Activated CD8-positive, alpha-beta memory T cell treated with anti-CD3 and anti-CD28 coated beads, Interleukin-2, amount 50 U/mL, for 1 hour (primary cell): Measurements from ENCODE around the gene SSNA1.
A peak's percentile ranks its signal among the peaks of the same experiment; 100 is the strongest.
"Not testable (repeated sequence)": the region's sequence is repeated elsewhere in the genome, so short reads cannot be mapped to it uniquely, and the experiment has no call there.

Source experiments
- DNase-seq: peaks from one replicate; pipeline ENCODE4 v3.0.0-alpha.2; 2020; ENCODE audit errors: extremely low read depth

The SSNA1 gene

DNA sequence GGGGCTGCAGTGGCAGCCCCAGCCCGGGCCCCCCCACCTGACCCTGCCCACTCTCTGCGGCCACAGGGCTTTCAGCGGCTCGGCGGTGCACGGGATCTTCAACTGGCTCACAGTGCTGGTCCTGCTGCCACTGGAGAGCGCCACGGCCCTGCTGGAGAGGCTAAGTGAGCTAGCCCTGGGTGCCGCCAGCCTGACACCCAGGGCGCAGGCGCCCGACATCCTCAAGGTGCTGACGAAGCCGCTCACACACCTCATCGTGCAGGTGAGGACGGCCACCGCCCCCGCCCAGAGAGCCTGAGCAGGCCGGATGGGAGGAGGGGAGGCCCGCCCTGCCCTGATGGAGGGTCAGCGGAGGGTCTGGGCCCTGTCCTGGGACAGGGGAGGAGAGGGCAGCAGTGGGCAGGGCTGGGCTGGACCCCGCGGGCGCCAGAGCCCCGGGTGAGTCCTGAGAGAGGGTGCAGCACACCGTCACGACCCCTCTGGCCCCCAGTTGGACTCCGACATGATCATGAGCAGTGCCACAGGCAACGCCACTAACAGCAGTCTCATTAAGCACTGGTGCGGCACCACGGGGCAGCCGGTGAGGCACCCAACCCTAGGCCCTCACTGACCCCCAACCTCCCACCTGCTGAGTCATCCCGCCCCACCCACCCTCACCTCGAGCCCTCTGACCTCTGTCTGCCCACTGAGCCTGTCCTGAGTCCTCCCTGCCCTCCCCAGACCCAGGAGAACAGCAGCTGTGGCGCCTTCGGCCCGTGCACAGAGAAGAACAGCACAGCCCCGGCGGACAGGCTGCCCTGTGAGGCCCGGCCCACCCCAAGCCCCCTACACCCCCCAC, 44.9 kb downstream of the SSNA1 start:
- no peak for DNase-seq

DNA sequence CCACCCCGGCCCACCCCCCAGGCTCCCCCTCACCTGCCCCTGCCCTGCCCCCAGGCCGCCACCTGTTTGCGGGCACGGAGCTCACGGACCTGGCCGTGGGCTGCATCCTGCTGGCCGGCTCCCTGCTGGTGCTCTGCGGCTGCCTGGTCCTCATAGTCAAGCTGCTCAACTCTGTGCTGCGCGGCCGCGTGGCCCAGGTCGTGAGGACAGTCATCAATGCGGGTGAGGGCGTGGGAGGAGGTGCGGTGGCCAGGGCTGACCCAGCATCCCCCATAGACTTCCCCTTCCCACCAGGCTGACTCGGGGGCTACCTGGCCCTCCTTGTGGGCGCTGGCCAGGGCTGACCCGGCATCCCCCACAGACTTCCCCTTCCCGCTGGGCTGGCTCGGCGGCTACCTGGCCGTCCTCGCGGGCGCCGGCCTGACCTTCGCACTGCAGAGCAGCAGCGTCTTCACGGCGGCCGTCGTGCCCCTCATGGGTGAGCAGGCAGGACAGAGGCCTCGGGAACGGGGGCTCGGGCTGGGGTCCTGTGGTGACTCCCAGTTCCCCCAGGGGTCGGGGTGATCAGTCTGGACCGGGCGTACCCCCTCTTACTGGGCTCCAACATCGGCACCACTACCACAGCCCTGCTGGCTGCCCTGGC, 45.7 kb downstream of the SSNA1 start:
- DNase-seq, result no peak

DNA sequence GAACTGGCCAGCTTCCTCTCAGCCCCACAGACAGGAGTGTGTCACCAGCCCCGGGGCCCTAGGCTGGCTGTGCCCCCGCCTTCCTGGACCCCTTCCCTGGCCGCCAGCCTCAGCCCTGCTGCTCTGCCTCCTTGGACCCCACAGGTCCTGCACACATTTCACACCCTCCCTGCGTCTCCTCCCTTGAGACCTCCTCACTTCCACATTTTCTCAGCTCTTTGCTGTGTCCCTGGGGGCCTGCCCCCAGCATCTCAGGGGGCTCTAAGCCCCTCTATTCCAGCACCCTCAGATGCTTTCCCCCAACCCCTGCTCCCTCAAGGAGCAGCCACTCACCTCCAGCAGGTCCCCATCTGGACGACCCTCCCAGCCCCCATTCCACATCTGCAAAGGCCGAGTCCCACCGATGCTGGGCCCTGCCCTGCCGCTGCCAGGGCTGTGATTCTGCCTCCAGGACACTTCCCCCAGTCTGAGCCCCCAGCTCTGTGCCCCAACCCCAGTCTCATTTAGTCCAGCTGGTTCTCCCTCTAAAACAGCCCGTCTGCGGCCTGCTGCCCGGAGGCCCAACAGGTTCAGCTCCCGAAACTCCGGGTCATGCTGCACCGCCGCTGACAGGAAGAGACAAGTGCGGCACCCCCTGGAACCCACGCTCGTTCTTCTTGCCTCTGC, 46.4 kb downstream of the SSNA1 start:
- no peak for DNase-seq

DNA sequence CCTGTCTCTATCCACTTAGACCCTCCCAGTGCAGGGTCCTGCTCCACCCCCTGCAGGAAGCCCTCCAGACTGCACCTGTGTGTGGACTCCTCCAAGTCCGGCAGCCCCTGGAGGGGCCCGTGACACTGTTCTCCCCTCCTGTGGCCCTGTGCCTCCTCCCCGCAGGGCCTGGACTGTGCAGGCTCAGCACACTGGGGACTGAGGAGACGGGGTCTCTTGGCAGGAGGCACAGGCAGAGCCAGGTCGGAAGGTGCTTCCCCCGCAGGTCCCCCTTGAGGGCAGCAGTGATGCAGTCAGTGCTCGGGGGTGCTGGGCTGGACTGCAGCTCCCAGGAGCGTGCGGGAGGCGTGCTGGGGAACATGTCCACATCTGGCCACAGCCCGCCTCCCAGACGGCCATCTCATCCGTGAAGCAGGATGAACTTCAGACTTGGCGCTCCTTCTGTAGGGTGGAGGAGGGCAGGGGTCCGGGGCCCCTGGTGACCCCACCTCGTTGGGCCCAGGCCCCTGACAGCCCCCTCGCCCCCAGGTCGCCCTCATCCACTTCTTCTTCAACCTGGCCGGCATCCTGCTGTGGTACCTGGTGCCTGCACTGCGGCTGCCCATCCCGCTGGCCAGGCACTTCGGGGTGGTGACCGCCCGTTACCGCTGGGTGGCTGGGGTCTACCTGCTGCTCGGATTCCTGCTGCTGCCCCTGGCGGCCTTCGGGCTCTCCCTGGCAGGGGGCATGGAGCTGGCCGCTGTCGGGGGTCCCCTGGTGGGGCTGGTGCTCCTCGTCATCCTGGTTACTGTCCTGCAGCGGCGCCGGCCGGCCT, 47.2 kb downstream of the SSNA1 start:
- no peak for DNase-seq

DNA sequence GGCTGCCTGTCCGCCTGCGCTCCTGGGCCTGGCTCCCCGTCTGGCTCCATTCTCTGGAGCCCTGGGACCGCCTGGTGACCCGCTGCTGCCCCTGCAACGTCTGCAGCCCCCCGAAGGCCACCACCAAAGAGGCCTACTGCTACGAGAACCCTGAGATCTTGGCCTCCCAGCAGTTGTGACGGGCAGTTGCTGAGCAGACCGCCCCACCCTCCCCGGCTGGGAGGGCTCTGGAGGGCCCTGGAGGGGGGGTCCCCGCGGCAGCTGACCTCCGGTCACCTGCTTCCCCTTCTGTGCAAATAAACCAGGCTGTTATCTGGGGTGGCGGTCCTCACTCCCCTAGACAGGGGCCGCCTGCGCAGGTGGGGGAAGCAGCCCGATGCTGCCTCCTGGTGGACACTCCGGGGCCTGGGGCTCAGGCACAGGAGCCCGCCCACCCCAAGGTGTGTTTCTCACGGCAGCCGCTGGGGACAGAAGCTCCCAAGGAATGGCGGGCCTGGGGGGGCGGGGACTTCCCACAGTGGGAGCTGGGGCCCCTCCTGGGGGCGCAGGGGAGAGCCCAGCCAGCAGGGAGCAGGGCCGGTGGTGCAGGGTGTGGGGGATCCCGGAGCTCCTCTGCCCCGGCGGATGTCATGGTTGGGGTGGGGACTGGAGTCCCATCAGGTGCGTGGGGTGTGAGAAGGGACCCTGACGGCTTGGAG, 47.9 kb downstream of the SSNA1 start:
- DNase-seq, result peak; percentile 72

DNA sequence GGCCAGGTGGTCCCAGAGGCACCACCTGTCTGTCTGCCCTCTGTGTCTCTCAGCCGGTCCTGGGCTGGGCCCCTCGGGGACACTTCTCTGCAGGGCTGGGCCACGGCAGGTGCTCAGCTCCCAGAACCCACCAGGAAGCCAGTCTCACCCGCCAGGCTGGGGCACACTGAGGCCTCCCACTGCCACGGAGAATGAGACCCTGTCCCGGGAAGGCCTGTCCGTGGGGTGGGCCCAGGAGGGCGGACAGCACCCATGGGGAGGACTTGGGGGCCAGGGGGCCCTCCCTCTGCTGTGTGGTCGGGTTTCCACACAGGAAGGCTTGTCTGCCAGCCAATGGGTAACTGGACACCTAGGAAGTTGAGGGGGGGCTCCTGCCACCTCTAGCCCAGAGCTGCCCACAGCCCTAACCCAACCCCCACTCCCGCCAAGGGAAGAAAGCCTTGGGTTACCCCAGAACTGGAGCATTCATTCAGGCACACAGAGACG, 48.5 kb downstream of the SSNA1 start:
- no peak for DNase-seq

DNA sequence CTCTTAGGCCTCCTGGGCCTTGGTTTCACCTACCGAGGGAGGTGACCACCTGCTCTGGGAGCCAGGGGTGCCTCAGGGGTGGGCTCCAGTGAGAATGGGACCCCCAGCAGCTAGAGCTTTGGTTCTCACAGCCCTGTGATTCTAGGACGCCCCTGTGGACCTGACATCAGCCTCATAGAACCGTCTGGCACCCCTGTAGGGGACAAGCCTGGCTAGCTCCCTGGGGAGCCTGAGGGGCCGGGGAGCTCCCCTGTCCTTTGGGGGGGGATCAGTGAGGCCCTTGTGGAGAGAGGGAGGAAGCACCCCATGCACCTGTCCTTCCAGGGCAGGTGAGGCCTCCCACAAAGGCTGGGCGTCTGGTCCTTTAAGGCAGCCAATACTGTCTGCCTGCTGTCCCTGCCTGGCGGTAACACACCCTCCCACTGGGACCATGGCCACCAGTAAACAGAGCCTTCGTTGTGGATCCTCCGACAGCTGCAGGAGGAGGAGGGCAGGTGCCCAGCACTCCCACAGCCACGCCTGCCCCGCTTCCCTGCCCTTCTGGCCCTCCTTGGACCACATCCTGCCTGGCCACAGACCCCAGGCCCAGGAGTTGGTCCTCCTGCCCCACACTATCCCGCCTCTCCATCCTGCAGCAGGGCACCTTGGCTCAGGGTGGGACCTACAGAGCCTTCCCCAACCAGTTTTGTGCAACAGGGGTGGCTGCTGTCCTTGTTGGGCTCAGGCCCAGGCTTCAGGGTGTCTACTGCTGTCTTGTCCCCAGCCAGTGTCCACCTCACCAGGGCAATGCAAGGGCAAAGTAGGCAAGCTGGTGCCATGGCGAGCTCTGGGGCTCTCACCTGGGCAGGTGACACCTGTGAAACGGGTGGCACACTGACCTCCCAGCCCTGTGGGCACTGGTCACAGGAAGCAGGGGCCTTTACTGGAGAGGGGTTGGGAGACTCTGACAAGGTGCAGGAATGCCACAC, 49.6 kb downstream of the SSNA1 start:
- DNase-seq, result no peak

DNA sequence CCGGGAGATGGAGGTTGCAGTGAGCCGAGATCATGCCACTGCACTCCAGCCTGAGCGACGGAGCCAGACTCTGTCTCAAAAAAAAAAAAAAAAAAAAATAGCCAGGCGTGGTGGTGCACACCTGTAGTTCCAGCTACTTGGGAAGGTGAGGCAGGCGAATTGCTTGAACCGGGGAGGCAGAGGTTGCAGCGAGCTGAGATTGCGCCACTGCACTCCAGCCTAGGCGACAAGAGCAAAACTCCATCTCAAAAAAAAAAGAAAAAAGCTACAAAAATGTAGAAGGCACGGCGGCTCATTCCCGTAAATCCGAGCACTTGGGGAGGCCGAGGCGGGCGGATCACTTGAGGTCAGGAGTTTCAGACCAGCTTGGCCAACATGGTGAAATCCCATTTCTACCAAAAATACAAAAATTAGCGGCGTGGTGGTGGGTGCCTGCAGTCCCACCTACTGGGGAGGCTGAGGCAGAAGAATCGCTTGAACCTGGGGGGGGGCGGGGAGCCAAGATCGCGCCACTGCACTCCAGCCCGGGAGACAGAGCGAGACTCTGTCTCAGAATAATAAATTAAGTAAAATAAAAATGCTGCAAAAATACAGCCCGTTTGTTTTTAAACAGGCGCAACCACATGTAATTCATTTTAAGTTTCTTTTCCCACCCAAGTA, 51.2 kb downstream of the SSNA1 start:
- not testable (repeated sequence) for DNase-seq
